Stimulated activated CD8-positive, alpha-beta memory T cell treated with anti-CD3 and anti-CD28 coated beads, Interleukin-4, amount 100 ng/mL, for 4 hours (primary cell): ENCODE results near the gene KDF1.

Source experiments
- DNase-seq, 2 donors: peaks; one replicate each; pipeline ENCODE4 v3.0.0-alpha.2; 2020; ENCODE audit warnings: low read depth in 2 of 2, low spot score in 1 of 2

Gene KDF1, protein sequence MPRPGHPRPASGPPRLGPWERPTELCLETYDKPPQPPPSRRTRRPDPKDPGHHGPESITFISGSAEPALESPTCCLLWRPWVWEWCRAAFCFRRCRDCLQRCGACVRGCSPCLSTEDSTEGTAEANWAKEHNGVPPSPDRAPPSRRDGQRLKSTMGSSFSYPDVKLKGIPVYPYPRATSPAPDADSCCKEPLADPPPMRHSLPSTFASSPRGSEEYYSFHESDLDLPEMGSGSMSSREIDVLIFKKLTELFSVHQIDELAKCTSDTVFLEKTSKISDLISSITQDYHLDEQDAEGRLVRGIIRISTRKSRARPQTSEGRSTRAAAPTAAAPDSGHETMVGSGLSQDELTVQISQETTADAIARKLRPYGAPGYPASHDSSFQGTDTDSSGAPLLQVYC

GRCh38 chr1:26959722-26960624, at the start of gene KDF1:
KDF1 (minus strand) TSS chr1:26960468; CDS start chr1:26952380, 8,088 bp downstream.
- DNase-seq = peak in 1 of 2 donors; percentile 18

- DNase-seq = no peak
Observed at GRCh38 chr1:27009601-27010197, 49.4 kb upstream of the KDF1 start.

DNA sequence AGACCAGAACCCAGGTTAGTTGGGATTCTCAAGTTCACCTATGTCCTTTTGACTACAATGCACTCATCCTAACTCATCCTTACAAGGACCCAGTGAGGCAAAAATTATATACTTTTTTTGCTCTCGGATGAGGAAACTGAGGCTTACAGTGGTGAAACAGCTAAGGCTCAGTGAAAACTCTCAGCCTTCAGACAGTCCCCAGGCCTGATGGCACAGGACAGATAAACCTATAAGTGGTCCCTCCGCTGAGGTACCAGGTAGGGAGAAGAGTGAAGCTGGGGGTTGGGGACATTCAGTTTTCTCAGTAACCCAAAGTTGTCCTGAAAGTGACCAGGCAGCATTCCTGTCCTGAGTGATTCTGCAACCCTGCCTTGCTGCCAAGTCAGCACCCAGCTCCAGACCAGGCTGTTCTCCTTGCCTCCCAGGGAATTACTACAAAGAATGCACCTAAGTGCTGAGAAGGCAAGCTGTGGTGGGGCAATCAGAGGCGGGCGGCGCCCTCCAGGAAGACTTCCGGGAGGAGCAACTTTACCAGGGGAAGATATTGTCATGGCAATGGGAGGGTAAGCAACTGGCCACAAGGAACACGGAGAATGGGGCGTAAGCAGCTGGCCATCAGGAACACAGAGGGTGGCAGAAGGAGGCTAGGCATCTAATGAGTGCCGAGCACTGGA, 47.8 kb upstream of the KDF1 start:
- DNase-seq = no peak

DNA sequence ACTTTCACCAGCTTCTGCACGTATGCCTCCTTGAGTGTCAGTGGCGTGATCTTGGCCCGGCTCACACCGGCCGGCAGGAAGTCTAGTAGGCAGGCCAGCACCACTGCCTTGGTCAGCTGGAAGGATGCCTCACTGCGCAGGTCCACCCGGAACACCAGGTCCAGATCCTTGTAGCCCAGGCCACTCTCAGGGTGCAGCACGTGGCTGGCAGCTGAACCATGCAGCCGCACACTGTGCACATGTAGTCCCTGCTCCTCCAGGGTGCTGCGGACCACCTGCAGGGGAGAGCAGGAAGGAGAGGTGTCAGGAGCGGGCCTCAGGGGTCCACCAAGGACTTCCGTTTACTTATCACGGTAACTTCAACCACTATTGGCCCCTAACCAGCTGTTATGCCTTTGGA, 46.4 kb upstream of the KDF1 start:
- no peak for DNase-seq

GRCh38 chr1:27005648-27006496, 45.6 kb upstream of the KDF1 start:
- DNase-seq = no peak

DNA sequence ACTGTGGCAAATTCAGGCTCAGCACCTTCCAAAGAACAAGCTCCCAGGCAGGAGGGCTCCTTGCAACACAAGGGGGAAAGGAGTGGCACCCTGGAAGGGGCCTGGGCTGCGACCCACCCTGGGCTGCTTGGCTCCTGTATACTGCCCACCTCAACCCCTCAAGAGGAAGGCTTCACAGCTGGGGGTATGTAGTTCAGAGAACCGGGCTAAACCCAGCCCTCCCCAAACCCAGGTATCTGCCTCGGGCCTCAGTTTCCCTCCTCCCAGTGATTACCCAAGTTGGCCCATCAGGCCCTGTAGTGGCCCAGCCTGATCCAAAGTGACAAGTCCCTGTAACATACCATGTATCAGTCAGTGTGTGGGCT, 44.9 kb upstream of the KDF1 start:
- no peak for DNase-seq

- no peak for DNase-seq
Observed at GRCh38 chr1:27004471-27005165, 44.4 kb upstream of the KDF1 start.

GRCh38 chr1:27003745-27004470, 43.6 kb upstream of the KDF1 start:
- no peak for DNase-seq

- no peak for DNase-seq
Observed at GRCh38 chr1:27001570-27002360, 41.5 kb upstream of the KDF1 start.

DNA sequence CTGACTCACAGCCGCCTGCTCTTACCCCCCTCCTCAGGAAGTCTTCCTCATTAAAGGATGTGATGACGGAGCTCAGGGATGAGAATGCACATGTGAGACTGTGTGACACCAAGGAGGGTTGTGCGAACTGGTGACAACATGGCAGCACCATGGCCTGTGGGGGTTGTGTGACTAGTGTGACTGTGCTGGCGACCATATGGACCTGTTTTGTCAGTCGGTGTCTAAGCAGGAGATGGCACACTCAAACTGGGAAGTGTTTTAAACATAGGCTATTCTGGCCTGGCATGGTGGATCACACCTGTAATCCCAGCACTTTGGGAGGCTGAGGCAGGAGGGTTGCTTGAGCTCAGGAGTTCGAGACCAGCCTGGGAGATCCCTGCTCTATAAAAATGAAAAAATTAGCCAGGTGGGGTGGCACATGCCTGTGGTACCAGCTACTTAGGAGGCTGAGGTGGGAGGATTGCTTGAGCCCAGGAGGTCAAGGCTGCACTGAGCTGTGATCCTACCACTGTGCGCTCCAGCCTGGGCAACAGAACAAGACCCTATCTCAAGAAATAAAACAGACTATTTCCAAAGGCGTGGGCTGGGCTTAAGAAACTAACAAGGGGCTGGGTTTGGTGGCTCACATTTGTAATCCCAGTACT, 40.7 kb upstream of the KDF1 start:
- no peak for DNase-seq

DNA sequence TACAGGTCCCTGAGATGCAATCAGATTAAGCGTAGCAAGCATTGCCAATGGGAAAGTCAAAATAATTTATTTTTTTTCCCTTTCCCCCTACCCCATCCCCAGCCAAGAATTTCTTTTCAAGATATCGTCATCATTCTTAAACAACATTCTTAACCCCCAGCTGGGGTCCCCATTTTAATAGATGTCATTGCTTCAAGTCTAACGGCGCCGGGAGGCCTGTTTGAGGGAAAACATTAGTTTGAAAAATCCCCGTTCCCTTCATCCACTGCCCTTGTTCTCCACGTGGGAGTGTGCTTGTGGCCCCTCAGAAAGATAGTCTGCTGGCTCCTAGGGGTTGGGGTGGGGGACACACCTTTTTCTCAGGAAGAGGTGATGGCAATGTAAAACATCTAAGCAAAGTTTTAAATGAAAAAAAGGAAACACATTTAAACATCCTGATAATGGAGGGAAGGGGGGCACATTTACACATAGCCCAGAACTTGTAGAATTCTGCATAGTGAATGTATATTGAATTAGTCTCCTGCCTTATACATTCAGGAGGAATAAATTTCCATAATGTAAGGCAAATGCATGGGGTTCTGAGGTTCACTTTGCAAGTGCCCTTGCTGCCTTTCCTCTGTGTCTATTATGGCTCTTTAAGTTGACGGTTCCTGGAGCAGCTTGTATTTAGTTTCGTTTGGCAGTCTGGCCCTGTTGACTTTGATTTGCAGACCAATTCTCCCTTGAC, 40.0 kb upstream of the KDF1 start:
- DNase-seq = no peak

DNA sequence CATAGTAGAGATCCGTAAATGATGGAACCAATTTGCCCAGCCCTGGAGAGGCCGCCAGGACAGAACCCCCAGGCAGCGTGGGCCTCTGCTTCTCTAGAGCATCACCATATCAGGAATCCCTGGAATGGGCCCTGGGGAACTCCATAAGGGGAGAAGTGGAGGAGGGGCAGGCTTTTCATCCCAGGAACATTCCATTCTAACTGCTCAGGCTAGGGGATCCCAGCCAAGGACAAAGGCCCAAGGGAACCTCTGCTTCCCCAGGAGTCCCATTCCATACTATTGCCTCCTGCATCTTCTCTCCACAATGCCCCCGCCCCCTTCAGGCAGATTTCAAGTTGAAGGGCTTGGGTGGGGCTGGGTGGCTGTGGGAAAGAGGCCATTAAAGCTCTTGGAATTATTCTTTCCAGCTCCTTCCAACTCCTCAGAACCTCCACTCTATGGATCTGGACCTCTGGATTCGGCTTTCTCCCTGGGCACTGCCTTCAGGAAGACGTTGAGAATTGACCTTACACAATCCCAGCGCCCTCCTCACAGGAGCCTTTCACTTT, 39.2 kb upstream of the KDF1 start:
- DNase-seq = no peak

GRCh38 chr1:26998429-26999300, 38.4 kb upstream of the KDF1 start:
- no peak for DNase-seq

- DNase-seq = no peak
Observed at GRCh38 chr1:26996665-26997064, 36.4 kb upstream of the KDF1 start.

DNA sequence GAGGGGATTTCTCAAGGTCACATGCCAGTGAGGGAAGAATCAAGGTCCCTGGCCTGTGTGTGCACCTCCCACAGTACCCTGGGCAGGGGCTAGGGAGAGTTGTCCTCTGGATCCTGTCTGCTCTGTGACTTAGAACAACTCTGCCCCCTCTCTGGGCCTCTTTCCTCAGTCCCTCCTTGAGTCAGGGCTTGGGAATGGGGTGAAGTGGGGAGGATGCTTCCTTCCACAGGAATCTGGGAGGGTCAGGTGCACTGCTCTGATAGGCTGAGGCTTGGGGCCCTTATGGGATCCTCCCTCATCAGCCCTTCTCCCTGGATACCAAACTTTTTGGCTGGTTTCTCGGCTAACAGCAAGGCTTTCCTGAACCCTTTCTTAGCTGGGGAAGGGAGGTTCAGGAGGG, 35.8 kb upstream of the KDF1 start:
- DNase-seq = no peak
